A673 (cell line): Measurements from ENCODE around the gene YOD1.

Experiments
- EZH2 ChIP-seq: fragments of 200-600 bp; sonication (generic); IDR thresholded peaks from 2 replicates; pipeline ENCODE4 v1.6.1; 2017; ENCODE audit warnings: borderline replicate concordance, low read depth, mild to moderate bottlenecking, mixed read lengths, antibody characterized with exemption, low read length; ENCODE audit not compliant: poor library complexity, severe bottlenecking
- TF ChIP-seq, protein P1 (sequence below): fragments of 300-800, 200-600 bp; sonication (generic); conservative IDR thresholded peaks from 2 replicates; pipeline ENCODE4 v1.5.1; 2017; ENCODE audit warnings: low read depth, mild to moderate bottlenecking, antibody characterized with exemption, low read length, moderate library complexity, mixed read lengths

DNA sequence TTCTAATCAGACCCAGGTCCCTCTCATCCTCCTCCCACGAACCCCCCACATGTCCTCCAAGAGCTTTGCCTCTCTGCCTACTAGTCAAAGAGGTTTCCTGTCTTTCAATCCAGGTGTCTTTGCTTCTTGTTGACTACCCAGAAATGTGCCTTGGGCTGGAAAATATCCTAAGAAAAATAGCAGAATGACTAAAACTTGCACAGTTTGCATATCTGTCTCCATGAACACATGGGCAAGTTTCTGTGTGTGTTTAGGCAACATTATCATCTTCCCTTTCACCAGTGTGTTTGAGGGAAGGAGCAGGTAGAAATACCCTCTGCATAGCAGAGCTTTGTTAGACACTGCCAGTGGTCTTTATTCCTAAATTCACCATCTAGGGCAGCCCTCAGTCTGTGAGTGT, 20.0 kb downstream of the YOD1 start:
- TF ChIP-seq, protein P1, sequence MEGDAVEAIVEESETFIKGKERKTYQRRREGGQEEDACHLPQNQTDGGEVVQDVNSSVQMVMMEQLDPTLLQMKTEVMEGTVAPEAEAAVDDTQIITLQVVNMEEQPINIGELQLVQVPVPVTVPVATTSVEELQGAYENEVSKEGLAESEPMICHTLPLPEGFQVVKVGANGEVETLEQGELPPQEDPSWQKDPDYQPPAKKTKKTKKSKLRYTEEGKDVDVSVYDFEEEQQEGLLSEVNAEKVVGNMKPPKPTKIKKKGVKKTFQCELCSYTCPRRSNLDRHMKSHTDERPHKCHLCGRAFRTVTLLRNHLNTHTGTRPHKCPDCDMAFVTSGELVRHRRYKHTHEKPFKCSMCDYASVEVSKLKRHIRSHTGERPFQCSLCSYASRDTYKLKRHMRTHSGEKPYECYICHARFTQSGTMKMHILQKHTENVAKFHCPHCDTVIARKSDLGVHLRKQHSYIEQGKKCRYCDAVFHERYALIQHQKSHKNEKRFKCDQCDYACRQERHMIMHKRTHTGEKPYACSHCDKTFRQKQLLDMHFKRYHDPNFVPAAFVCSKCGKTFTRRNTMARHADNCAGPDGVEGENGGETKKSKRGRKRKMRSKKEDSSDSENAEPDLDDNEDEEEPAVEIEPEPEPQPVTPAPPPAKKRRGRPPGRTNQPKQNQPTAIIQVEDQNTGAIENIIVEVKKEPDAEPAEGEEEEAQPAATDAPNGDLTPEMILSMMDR = no peak
- no peak for TF ChIP-seq EZH2
